Naive thymus-derived CD4-positive, alpha-beta T cell (primary cell): ENCODE measurements around the gene MYLK4. TPM values are rescaled to one million over a fixed set of nuclear protein-coding genes. Genes with fewer than 3 reads are reported as not detected.
A peak's percentile ranks its signal among the peaks of the same experiment; 100 is the strongest.

ENCODE experiments used
- ATAC-seq: fragments of 150-1000 bp; cut with Tn5 transposase; 2 replicates; pipeline ENCODE4 v1.10.0; 2021; ENCODE audit warnings: mild to moderate bottlenecking, moderate library complexity
- CTCF ChIA-PET: fragments of 350-600 bp; sonication (Branson Sonifier 250); formaldehyde crosslinking; loops from one replicate; lab custom pipeline; 2021; ENCODE audit warnings: antibody characterized with exemption; lab: Charles Lee
- POLR2A ChIA-PET: fragments of 350-600 bp; sonication (Branson Sonifier 250); formaldehyde crosslinking; loops from one replicate; lab custom pipeline; 2021; ENCODE audit warnings: antibody characterized with exemption, inconsistent platforms; lab: Charles Lee
- DNase-seq, 9 donors: peaks; one replicate each; pipeline versions ENCODE4 v3.0.0 to v3.0.0-alpha.2; 2020 to 2022; ENCODE audit warnings: mixed read lengths in 1 of 9
- H3K27ac ChIP-seq: one replicate; pipeline ENCODE4 v1.7.0; 2013; ENCODE audit warnings: mild to moderate bottlenecking, low read depth, low read length, moderate library complexity
- H3K27me3 ChIP-seq, 2 donors: one replicate each; pipeline ENCODE4 v1.7.0; 2013; ENCODE audit warnings: low read length in 2 of 2, mild to moderate bottlenecking in 2 of 2, moderate library complexity in 2 of 2; ENCODE audit not compliant: control insufficient read depth in 2 of 2, insufficient read depth in 2 of 2
- H3K36me3 ChIP-seq, 3 experiments: 1 replicate in 2 of 3; 2 replicates in 1 of 3; pipeline ENCODE4 v1.7.0; 2013; ENCODE audit warnings: low read length in 3 of 3, mild to moderate bottlenecking in 3 of 3, moderate library complexity in 1 of 3; ENCODE audit not compliant: insufficient read depth in 3 of 3, control insufficient read depth in 2 of 3
- H3K4me1 ChIP-seq, 2 donors: one replicate each; pipeline ENCODE4 v1.7.0; 2013; ENCODE audit warnings: low read length in 2 of 2, mild to moderate bottlenecking in 2 of 2, moderate library complexity in 1 of 2; ENCODE audit not compliant: control insufficient read depth in 2 of 2, insufficient read depth in 2 of 2
- H3K4me3 ChIP-seq: 2 replicates; pipeline ENCODE4 v1.7.0; 2013; ENCODE audit warnings: mild to moderate bottlenecking, low read length
- H3K9me3 ChIP-seq, 3 experiments: 1 replicate in 2 of 3; 2 replicates in 1 of 3; pipeline ENCODE4 v1.7.0; 2013; ENCODE audit warnings: low read length in 3 of 3; ENCODE audit not compliant: control insufficient read depth in 2 of 3
- H3K27ac Mint-ChIP-seq, 9 donors: one replicate each; pipeline ENCODE4 v1.8.0; 2020 to 2022; ENCODE audit warnings: mixed read lengths in 9 of 9, mild to moderate bottlenecking in 8 of 9, moderate library complexity in 5 of 9, inconsistent platforms in 2 of 9
- H3K27me3 Mint-ChIP-seq, 5 donors: one replicate each; pipeline ENCODE4 v1.8.0; 2021 to 2022; ENCODE audit warnings: mixed read lengths in 5 of 5, mild to moderate bottlenecking in 1 of 5
- H3K36me3 Mint-ChIP-seq, 5 donors: one replicate each; pipeline ENCODE4 v1.8.0; 2020 to 2022; ENCODE audit warnings: mixed read lengths in 5 of 5, mild to moderate bottlenecking in 3 of 5, inconsistent platforms in 1 of 5
- H3K4me1 Mint-ChIP-seq, 7 donors: one replicate each; pipeline ENCODE4 v1.8.0; 2020 to 2022; ENCODE audit warnings: mixed read lengths in 7 of 7, mild to moderate bottlenecking in 3 of 7, inconsistent platforms in 1 of 7
- H3K4me3 Mint-ChIP-seq, 10 donors: one replicate each; pipeline ENCODE4 v1.8.0; 2020 to 2022; ENCODE audit warnings: mild to moderate bottlenecking in 10 of 10, mixed read lengths in 10 of 10, moderate library complexity in 6 of 10, inconsistent platforms in 2 of 10
- H3K9me3 Mint-ChIP-seq, 11 donors: one replicate each; pipeline ENCODE4 v1.8.0; 2020 to 2022; ENCODE audit warnings: mixed read lengths in 11 of 11, mild to moderate bottlenecking in 4 of 11, inconsistent platforms in 1 of 11, moderate library complexity in 1 of 11
- intact Hi-C, 2 donors: fragments of 100-400 bp; cut with micrococcal nuclease; formaldehyde crosslinking; loops; one replicate each; pipeline ENCODE4 v1.15.1; 2023
- polyA plus RNA-seq, 2 donors: library from polyadenylated mRNA; unstranded; fragments of 300-500 nt; fragmentation: Illumina TruSeq; gene quantifications; one replicate each; pipeline ENCODE4 v1.2.3, GENCODE V29; 2021
- total RNA-seq, 6 experiments: library from RNA in 5 of 6; stranded (reverse) in 5 of 6; gene quantifications; 1 replicate in 5 of 6; 2 replicates in 1 of 6; pipeline ENCODE4 v1.2.3 and lab custom pipeline; 2021 to 2026

MYLK4 gene
- total and polyA plus RNA-seq, 7 experiments from 2014 or later: 0.23 to 1.6 (median 0.34) TPM; not detected in 1

DNA sequence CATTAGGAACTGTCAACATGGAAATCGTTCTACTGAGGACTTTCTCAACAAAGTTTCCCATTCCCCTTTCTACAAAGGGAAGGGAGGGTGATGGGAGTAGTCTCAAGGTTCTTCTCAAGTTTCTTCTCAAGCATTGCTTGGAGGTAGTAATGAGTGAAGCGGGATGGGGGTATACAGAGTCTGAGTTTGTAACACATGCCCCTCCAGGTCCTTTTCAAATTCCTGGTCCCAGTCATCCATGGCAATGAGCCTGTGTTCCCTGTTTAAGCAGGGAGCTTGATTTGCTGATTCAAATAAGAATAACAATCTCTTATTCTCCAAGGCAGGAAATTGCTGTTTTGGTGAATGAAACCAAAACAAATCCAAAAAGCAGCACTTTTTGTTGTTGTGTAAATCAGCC, 45.5 kb downstream of the MYLK4 start:
- no peak overlapping the region for H3K27ac ChIP-seq
- H3K27me3 ChIP-seq: no peaks in the 10 kb centered on the region
- intact Hi-C loops: no loop called here
- ChIA-PET POLR2A (no interaction called here), CTCF (no interaction called here)
- Mint-ChIP-seq H3K27ac (no peak overlapping the region), H3K36me3 (peaks cover 0 to 3% (median 0%) of the 10 kb centered on the region in 5 donors), H3K9me3 (peaks cover 0 to 11% (median 3%) of the 10 kb centered on the region in 11 donors), H3K27me3 (peaks cover 0 to 28% (median 11%) of the 10 kb centered on the region in 5 donors), H3K4me3 (no peak overlapping the region), H3K4me1 (no peaks in the 10 kb centered on the region)
- H3K36me3 ChIP-seq: no peaks in the 10 kb centered on the region
- no peaks in the 10 kb centered on the region for H3K4me1 ChIP-seq
- peaks cover 0 to 3% (median 0%) of the 10 kb centered on the region in 3 experiments for H3K9me3 ChIP-seq
- no peak overlapping the region for H3K4me3 ChIP-seq
- ATAC-seq: no peak
- no peak for DNase-seq

DNA sequence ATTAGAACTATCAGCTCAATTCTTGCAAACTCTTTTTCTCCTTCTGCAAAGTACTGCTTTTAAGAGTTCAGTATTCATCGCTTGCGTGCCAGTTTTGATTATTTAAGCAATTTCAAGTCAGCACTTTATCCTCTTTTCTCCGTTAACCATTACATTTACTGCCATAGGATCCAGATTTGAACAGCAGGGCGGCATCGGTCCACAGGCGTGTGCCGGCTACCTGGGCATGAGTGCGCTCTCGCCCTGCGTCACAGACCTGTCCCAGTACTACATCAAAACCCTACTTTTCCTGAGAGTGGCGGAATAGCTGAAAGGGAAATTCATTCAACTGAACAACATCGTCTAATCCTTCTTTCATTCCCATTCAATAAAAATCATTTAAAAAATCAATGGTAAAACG, 53.4 kb downstream of the MYLK4 start:
- no peak overlapping the region for H3K27ac Mint-ChIP-seq
- Histone ChIP-seq H3K36me3 (no peaks in the 10 kb centered on the region), H3K4me3 (no peak overlapping the region), H3K4me1 (no peaks in the 10 kb centered on the region), H3K27ac (no peak overlapping the region), H3K9me3 (no peaks in the 10 kb centered on the region), H3K27me3 (no peaks in the 10 kb centered on the region)
- H3K4me1 Mint-ChIP-seq: no peaks in the 10 kb centered on the region
- DNase-seq (no peak), ATAC-seq (no peak)
- ChIA-PET CTCF (no interaction called here), POLR2A (no interaction called here)
- no peaks in the 10 kb centered on the region for H3K9me3 Mint-ChIP-seq
- intact Hi-C loops: no loop called here
- no peak overlapping the region for H3K4me3 Mint-ChIP-seq
- H3K27me3 Mint-ChIP-seq: peaks cover 0 to 12% (median 11%) of the 10 kb centered on the region in 5 donors
- H3K36me3 Mint-ChIP-seq: no peaks in the 10 kb centered on the region

DNA sequence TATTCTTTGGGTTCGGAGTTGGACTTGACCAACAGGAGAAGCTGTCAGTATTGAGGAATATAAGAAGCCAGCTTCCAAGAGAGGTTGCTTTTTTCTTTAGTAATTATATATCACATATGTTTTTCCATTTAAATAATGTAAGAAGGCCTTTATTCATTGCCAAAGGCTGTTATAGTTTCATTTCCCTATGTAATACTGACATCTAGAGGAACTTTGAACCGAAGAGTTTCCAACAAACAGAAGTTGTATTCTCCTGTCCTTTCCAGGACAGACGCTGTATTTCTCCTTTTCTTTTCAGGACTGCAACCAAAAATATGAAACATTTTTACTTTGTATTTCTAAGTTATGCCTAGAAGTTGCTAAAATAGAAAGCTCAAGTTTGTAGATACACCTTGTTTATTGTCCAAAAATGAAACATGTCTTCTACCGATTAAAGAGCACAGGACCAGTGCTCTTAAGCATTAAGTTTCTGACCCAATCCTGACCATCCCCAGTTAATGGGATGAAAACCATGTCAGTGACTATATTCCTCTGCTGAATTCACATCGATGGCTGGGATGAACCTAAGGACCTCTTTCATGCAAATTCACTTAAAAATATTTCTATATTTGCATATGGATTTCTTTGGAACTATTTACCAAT, 55.1 kb downstream of the MYLK4 start:
- Histone ChIP-seq H3K27me3 (no peaks in the 10 kb centered on the region), H3K4me3 (no peak overlapping the region), H3K9me3 (no peaks in the 10 kb centered on the region), H3K27ac (no peak overlapping the region), H3K4me1 (no peaks in the 10 kb centered on the region), H3K36me3 (no peaks in the 10 kb centered on the region)
- Mint-ChIP-seq H3K4me1 (no peaks in the 10 kb centered on the region), H3K9me3 (no peaks in the 10 kb centered on the region), H3K4me3 (no peak overlapping the region), H3K36me3 (no peaks in the 10 kb centered on the region), H3K27ac (no peak overlapping the region), H3K27me3 (peaks cover 0 to 12% (median 11%) of the 10 kb centered on the region in 5 donors)
- POLR2A ChIA-PET: no interaction called here
- intact Hi-C loops: no loop called here
- CTCF ChIA-PET: no interaction called here
- ATAC-seq (no peak), DNase-seq (no peak)

DNA sequence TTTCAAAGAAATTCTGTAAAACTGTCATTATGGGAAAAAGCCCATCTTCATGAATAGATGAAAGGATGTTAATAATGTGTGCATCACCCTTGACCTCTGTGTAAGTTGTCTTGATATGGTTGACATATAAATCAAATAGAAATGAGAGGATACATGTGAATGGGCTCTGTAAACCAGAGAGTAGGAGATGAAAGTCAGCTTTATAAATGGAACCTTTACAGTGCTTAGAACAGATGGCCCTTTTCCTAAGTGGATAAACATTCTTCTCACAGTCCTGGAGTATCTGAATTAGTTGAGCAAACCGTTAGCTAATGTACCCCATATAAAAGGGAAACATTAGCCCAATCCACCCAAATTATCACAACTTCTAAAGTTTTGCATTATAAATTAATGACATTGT, 57.5 kb downstream of the MYLK4 start:
- Mint-ChIP-seq H3K4me1 (no peaks in the 10 kb centered on the region), H3K27ac (no peak overlapping the region), H3K4me3 (no peak overlapping the region), H3K9me3 (no peaks in the 10 kb centered on the region), H3K27me3 (peaks cover 0 to 11% (median 7%) of the 10 kb centered on the region in 5 donors), H3K36me3 (no peaks in the 10 kb centered on the region)
- no peaks in the 10 kb centered on the region for H3K9me3 ChIP-seq
- CTCF ChIA-PET: no interaction called here
- H3K4me1 ChIP-seq: no peaks in the 10 kb centered on the region
- H3K36me3 ChIP-seq: no peaks in the 10 kb centered on the region
- ATAC-seq (no peak), DNase-seq (no peak)
- no peak overlapping the region for H3K4me3 ChIP-seq
- H3K27me3 ChIP-seq: no peaks in the 10 kb centered on the region
- POLR2A ChIA-PET: interaction anchor here (0.5 kb wide), 1 partner anchor 59 kb away, joined by 4 read pairs; no protein-coding TSS in a partner anchor
- H3K27ac ChIP-seq: no peak overlapping the region
- intact Hi-C loops: no loop called here

DNA sequence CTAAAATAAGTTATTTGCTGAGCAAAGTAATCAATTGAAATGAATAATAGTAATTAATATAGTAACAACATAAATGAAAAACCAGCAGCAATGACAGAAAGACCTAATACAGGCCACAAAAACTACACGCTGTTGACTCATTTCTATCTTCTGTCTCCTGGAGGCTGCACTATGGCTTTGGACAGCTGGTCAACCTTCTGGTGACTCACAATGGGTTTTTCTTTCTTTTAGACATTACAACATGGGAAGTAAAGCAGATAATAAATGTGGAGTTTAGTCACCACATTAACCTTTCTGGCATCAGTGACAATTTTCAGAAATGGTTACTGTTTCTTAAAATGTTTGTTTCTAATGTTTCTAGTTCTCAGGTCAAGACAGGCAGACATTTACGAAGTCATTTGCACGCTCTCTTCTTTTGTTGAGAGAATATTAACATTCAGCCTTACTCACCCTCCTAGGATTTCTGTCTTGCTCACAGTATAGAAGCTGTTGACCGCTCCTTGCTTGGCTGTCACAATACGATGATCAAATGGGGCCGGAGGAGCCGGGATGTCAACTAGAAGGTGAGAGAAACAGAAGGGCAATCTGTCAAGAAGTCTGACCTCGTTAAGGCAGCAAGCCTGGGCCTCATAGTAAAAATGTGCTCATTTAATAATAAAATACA, 62.2 kb downstream of the MYLK4 start:
- peak; percentile 56 for ATAC-seq
- Mint-ChIP-seq H3K4me1 (no peaks in the 10 kb centered on the region), H3K4me3 (no peak overlapping the region), H3K27ac (no peak overlapping the region), H3K36me3 (peaks cover 0 to 9% (median 5%) of the 10 kb centered on the region in 5 donors), H3K9me3 (peaks cover 0 to 1% (median 0%) of the 10 kb centered on the region in 11 donors), H3K27me3 (peaks cover 0 to 2% (median 0%) of the 10 kb centered on the region in 5 donors)
- H3K4me1 ChIP-seq: no peaks in the 10 kb centered on the region
- H3K27me3 ChIP-seq: no peaks in the 10 kb centered on the region
- H3K27ac ChIP-seq: no peak overlapping the region
- no peaks in the 10 kb centered on the region for H3K9me3 ChIP-seq
- ChIA-PET POLR2A (no interaction called here), CTCF (no interaction called here)
- H3K36me3 ChIP-seq: no peaks in the 10 kb centered on the region
- no peak overlapping the region for H3K4me3 ChIP-seq
- DNase-seq: no peak
- intact Hi-C loops: no loop called here

DNA sequence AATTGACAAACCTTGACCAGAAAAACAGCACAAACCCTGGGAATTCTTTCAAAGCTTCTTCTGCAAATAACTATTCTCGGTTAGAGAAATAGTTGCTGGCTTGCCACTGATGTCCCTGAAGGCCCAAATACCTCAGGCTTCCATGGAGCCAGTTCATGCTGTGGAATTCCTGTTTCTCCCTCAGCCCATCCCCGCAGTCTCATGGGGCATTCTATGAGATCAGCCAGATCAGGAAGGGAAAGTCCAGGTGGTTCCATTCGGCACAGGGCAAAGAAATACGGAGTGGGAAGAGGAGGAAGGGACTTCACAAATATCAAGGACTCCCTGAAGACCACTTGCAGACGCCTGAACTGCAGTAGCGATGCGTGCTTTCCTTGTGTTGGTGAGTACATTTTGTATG, 63.3 kb downstream of the MYLK4 start:
- Histone ChIP-seq H3K4me1 (no peaks in the 10 kb centered on the region), H3K27me3 (no peaks in the 10 kb centered on the region), H3K36me3 (no peaks in the 10 kb centered on the region), H3K9me3 (no peaks in the 10 kb centered on the region), H3K27ac (no peak overlapping the region), H3K4me3 (no peak overlapping the region)
- CTCF ChIA-PET: no interaction called here
- no peak overlapping the region for H3K27ac Mint-ChIP-seq
- H3K27me3 Mint-ChIP-seq: peaks cover 0 to 2% (median 0%) of the 10 kb centered on the region in 5 donors
- peaks cover 0 to 1% (median 0%) of the 10 kb centered on the region in 11 donors for H3K9me3 Mint-ChIP-seq
- ATAC-seq (no peak), DNase-seq (no peak)
- H3K4me1 Mint-ChIP-seq: no peaks in the 10 kb centered on the region
- peaks cover 0 to 9% (median 5%) of the 10 kb centered on the region in 5 donors for H3K36me3 Mint-ChIP-seq
- intact Hi-C loops: no loop called here
- POLR2A ChIA-PET: no interaction called here
- no peak overlapping the region for H3K4me3 Mint-ChIP-seq
